Esophagus muscularis mucosa (tissue), 2 donors: ENCODE results near the gene STON2.

Experiments used
- POLR2A ChIP-seq: fragments of 450-650 bp; IDR thresholded peaks from one replicate; pipeline ENCODE4 v1.6.1; 2017; ENCODE audit warnings: antibody characterized with exemption, moderate library complexity, mild to moderate bottlenecking, low read depth
- POLR2AphosphoS5 ChIP-seq, 2 donors: sonication (generic); formaldehyde crosslinking; IDR thresholded peaks; one replicate each; pipeline ENCODE4 v1.6.1; 2017; ENCODE audit warnings: antibody characterized with exemption in 2 of 2

DNA sequence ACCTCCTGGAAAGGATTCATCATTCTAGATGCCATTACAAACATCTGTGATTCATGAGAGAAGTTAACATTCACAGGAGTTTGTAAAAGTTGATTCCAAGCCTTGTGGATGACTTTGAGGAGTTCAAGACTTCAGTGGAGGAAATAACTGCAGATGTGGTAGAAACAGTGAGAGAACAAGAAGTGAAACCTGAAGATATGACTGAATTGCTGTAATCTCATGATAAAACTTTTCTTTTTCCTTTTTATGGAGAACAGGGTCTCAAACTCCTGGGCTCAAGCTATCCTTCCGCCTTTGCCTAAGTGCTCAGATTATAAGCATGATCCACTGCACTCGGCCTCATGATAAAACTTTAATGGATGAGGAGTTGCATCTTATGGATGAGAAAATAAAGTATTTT, 114.9 kb downstream of the STON2 start:
- TF ChIP-seq POLR2A (no peak), POLR2AphosphoS5 (IDR thresholded peaks at IDR 0.05) (no peak)
